Measurements from ENCODE around the gene EPHB3. TPM values are rescaled to one million over a fixed set of nuclear protein-coding genes. Genes with fewer than 3 reads are reported as not detected.
A peak's percentile ranks its signal among the peaks of the same experiment; 100 is the strongest.

EPHB3 gene
- total RNA-seq, 2 experiments from 2014 or later, result 0.19 to 0.22 TPM

DNA sequence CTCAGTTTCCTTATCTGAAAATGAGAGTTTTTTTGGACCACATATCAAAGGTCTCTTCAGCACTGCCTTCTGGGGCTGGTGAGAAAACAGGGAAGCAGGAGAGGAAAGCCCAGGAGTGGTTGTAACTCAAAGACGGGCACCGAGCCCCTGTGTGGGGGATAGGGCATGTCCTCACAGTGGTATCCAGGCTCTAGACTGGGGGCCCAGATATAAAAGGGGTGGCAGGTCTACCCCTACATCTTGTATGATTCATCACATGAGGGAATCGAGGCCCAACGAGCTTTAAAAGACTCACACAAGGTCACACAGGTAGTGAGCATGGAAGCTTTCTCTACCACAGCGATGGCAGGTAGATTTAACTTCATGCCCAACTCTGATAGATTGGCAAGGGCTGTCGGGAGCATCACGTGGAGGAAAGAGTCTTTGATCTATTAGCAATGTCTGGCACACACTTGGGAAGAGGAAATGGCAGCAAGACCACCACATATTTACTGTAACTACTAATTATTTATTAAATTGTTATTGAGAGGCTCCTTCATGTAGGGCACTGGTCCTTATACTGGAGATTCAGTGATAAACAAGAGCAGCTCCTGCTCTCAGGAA is 4.1 kb upstream of the EPHB3 start:
- Histone ChIP-seq H3K9me3 (ENCODE audit: control insufficient read depth in 1 of 2, insufficient read depth in 1 of 2, low read length in 2 of 2) (peaks cover 0 to under 1% of the 10 kb centered on the region in 2 experiments), H3K27me3 (ENCODE audit: control insufficient read depth in 1 of 2, insufficient read depth in 2 of 2, low read length in 2 of 2) (peaks cover 18 to 36% of the 10 kb centered on the region in 2 experiments), H3K36me3 (ENCODE audit: insufficient read depth, low read length) (no peaks in the 10 kb centered on the region), H3K4me1 (ENCODE audit: insufficient read depth, low read length) (peaks cover 92% of the 10 kb centered on the region), H3K27ac (ENCODE audit: low read depth in 1 of 2, low read length in 2 of 2) (no peak overlapping the region), H3K4me3 (ENCODE audit: low read length) (no peak overlapping the region)
- peaks cover 29% of the 10 kb centered on the region for H3K27me3 Mint-ChIP-seq
- no peak for DNase-seq
- intact Hi-C loops (cut with DNase I, micrococcal nuclease), result no loop called here
- peak overlapping the region; percentile 90 for H3K27ac Mint-ChIP-seq
- peak overlapping the region; percentile 16 for H3K4me3 Mint-ChIP-seq
- ChIA-PET POLR2A (interaction anchor here (1.0 to 1.8 kb wide), 9 partner anchors 11 to 220 kb away, joined by 3 to 8 read pairs (median 4); partner anchors contain the start of genes CLCN2, MAGEF1 and POLR2H), CTCF (interaction anchor here (1.0 to 1.8 kb wide), 2 partner anchors 10 to 16 kb away, joined by 3 to 5 read pairs; no protein-coding TSS in a partner anchor)
- no peak for ATAC-seq (ENCODE audit: poor library complexity)
- H3K4me1 Mint-ChIP-seq (ENCODE audit: low read depth), result peaks cover 66% of the 10 kb centered on the region
- TF ChIP-seq, protein P1, sequence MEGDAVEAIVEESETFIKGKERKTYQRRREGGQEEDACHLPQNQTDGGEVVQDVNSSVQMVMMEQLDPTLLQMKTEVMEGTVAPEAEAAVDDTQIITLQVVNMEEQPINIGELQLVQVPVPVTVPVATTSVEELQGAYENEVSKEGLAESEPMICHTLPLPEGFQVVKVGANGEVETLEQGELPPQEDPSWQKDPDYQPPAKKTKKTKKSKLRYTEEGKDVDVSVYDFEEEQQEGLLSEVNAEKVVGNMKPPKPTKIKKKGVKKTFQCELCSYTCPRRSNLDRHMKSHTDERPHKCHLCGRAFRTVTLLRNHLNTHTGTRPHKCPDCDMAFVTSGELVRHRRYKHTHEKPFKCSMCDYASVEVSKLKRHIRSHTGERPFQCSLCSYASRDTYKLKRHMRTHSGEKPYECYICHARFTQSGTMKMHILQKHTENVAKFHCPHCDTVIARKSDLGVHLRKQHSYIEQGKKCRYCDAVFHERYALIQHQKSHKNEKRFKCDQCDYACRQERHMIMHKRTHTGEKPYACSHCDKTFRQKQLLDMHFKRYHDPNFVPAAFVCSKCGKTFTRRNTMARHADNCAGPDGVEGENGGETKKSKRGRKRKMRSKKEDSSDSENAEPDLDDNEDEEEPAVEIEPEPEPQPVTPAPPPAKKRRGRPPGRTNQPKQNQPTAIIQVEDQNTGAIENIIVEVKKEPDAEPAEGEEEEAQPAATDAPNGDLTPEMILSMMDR (IDR thresholded peaks at IDR 0.05), result no peak
- no peaks in the 10 kb centered on the region for H3K9me3 Mint-ChIP-seq
- H3K36me3 Mint-ChIP-seq (ENCODE audit: low read depth), result no peaks in the 10 kb centered on the region

DNA sequence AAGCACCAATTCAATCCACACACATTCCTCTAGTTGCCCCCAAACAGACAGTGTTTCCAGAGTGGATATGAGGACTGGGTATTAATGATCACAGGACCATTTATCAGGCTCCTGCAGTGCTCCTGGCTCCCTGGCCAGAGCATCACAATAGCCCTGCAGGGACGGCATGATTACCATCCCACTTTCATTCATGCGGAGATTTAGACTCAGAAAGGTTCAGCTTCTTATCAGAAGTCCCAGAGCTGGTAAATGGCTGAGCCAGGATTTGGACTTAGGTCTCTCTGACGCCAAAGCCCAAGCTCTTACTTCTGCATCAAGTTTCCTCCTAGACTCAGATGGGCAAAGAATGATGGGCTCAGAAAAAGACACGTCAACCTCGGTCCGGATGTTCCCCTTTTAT is 2.9 kb upstream of the EPHB3 start:
- Mint-ChIP-seq H3K4me3 (no peak overlapping the region), H3K27ac (peak overlapping the region; percentile 32), H3K9me3 (no peaks in the 10 kb centered on the region), H3K36me3 (ENCODE audit: low read depth) (no peaks in the 10 kb centered on the region), H3K4me1 (ENCODE audit: low read depth) (peaks cover 65% of the 10 kb centered on the region), H3K27me3 (peaks cover 29% of the 10 kb centered on the region)
- TF ChIP-seq, protein P1 (IDR thresholded peaks at IDR 0.05), result no peak
- ChIA-PET POLR2A (no interaction called here), CTCF (no interaction called here)
- Histone ChIP-seq H3K4me3 (ENCODE audit: low read length) (no peak overlapping the region), H3K9me3 (ENCODE audit: control insufficient read depth in 1 of 2, insufficient read depth in 1 of 2, low read length in 2 of 2) (peaks cover 0 to 6% of the 10 kb centered on the region in 2 experiments), H3K36me3 (ENCODE audit: insufficient read depth, low read length) (no peaks in the 10 kb centered on the region), H3K27ac (ENCODE audit: low read depth in 1 of 2, low read length in 2 of 2) (no peak overlapping the region), H3K27me3 (ENCODE audit: control insufficient read depth in 1 of 2, insufficient read depth in 2 of 2, low read length in 2 of 2) (peaks cover 18 to 36% of the 10 kb centered on the region in 2 experiments), H3K4me1 (ENCODE audit: insufficient read depth, low read length) (peaks cover 86% of the 10 kb centered on the region)
- DNase-seq, result no peak
- ATAC-seq (ENCODE audit: poor library complexity), result no peak
- intact Hi-C loops (cut with DNase I, micrococcal nuclease), result no loop called here

DNA sequence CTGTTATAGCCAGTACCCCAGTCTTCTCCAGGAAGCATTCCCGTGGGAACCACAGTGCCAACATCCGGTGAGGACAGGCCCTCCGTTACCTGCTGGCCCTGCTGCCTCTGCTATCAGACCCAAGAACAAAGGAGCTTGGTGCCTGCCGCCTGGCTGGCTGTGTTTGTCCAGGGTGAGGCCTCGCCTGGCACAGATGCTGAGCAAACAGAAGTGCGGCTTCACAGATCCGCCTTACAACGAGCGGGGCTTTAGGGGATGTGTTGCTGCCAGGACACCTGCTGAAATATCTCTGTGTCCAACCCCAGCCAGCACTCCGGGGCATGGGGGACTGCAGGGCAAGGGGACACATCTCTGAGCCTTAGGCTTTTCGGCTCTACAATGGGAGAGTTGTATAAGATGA is 2.2 kb upstream of the EPHB3 start:
- DNase-seq (no peak), ATAC-seq (ENCODE audit: poor library complexity) (no peak)
- H3K36me3 Mint-ChIP-seq (ENCODE audit: low read depth), result no peaks in the 10 kb centered on the region
- Histone ChIP-seq H3K36me3 (ENCODE audit: insufficient read depth, low read length) (no peaks in the 10 kb centered on the region), H3K4me1 (ENCODE audit: insufficient read depth, low read length) (peaks cover 80% of the 10 kb centered on the region), H3K4me3 (ENCODE audit: low read length) (no peak overlapping the region), H3K9me3 (ENCODE audit: control insufficient read depth in 1 of 2, insufficient read depth in 1 of 2, low read length in 2 of 2) (peaks cover 0 to 6% of the 10 kb centered on the region in 2 experiments), H3K27ac (ENCODE audit: low read depth in 1 of 2, low read length in 2 of 2) (no peak overlapping the region), H3K27me3 (ENCODE audit: control insufficient read depth in 1 of 2, insufficient read depth in 2 of 2, low read length in 2 of 2) (peaks cover 18 to 36% of the 10 kb centered on the region in 2 experiments)
- H3K9me3 Mint-ChIP-seq, result no peaks in the 10 kb centered on the region
- no peak overlapping the region for H3K27ac Mint-ChIP-seq
- H3K4me3 Mint-ChIP-seq, result no peak overlapping the region
- TF ChIP-seq, protein P1 (IDR thresholded peaks at IDR 0.05), result no peak
- POLR2A ChIA-PET, result no interaction called here
- intact Hi-C loops (cut with DNase I, micrococcal nuclease), result no loop called here
- peaks cover 32% of the 10 kb centered on the region for H3K27me3 Mint-ChIP-seq
- peaks cover 59% of the 10 kb centered on the region for H3K4me1 Mint-ChIP-seq (ENCODE audit: low read depth)
- CTCF ChIA-PET, result no interaction called here
